AG09309 (cell line): ENCODE results near the gene NOX5.

Experiments
- DNase-seq: peaks from one replicate; pipeline ENCODE4 v3.0.0-alpha.2; 2010; ENCODE audit warnings: low read depth
- H3K4me3 ChIP-seq: 2 replicates; pipeline ENCODE4 v1.5.1; 2011; ENCODE audit warnings: mild to moderate bottlenecking, low read depth, low read length, moderate library complexity; ENCODE audit not compliant: control insufficient read depth
- CTCF ChIP-seq: IDR thresholded peaks from 2 replicates; pipeline ENCODE4 v1.5.1; 2011; ENCODE audit warnings: mild to moderate bottlenecking, low read depth, low read length, inconsistent platforms; ENCODE audit not compliant: insufficient read depth, control insufficient read depth; ENCODE audit errors: missing control alignments

The NOX5 gene

GRCh38 chr15:69025320-69025719 lies 10.8 kb downstream of the NOX5 start:
- no peak for TF ChIP-seq CTCF
- DNase-seq: no peak
- H3K4me3 ChIP-seq: no peak overlapping the region

GRCh38 chr15:69026355-69026754 lies 11.9 kb downstream of the NOX5 start:
- TF ChIP-seq CTCF: no peak
- no peak overlapping the region for H3K4me3 ChIP-seq
- DNase-seq: no peak

GRCh38 chr15:69027976-69028518 lies 13.6 kb downstream of the NOX5 start:
- no peak for DNase-seq
- TF ChIP-seq CTCF: no peak
- H3K4me3 ChIP-seq: no peak overlapping the region

GRCh38 chr15:69031013-69032001 lies 16.8 kb downstream of the NOX5 start:
- no peak for DNase-seq
- H3K4me3 ChIP-seq: peak overlapping the region; percentile 17

GRCh38 chr15:69032031-69032430 lies 17.5 kb downstream of the NOX5 start:
- no peak for TF ChIP-seq CTCF
- H3K4me3 ChIP-seq: no peak overlapping the region
- no peak for DNase-seq

More at GRCh38 chr15:69031013-69032001, 16.8 kb downstream of the NOX5 start:
- TF ChIP-seq CTCF: peak; percentile 59

GRCh38 chr15:69032703-69033373 lies 18.3 kb downstream of the NOX5 start:
- DNase-seq: no peak
- H3K4me3 ChIP-seq: no peak overlapping the region
- TF ChIP-seq CTCF: no peak
